Measurements from ENCODE around the gene GSTT2. TPM values are rescaled to one million over a fixed set of nuclear protein-coding genes. Genes with fewer than 3 reads are reported as not detected.
"Not testable (repeated sequence)": the region's sequence is repeated elsewhere in the genome, so short reads cannot be mapped to it uniquely, and the experiment has no call there.

The GSTT2 gene
- total RNA-seq, 1 donor from 2014 or later: 1.1 TPM

DNA sequence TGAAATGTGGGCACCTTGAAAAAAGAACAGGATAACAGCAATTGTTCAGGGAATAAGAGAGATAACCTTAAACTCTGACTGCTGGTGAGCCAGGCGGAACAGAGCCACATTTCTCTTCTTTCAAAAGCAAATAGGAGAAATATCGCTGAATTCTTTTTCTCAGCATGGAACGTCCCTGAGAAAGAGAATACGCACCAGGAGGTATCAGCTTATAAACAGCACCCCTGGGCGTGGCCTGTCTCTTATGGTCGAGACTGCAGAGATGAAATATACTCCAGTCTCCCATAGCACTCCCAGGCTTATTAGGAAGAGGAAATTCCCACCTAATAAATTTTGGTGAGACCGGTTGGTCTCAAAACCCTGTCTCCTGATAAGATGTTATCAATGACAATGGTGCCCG is 24.0 kb upstream of the GSTT2 start:
- H3K27me3 ChIP-seq; H3K9me3 ChIP-seq; H3K27ac ChIP-seq; ATAC-seq; H3K4me3 ChIP-seq; DNase-seq; H3K36me3 ChIP-seq; H3K4me1 ChIP-seq; intact Hi-C loops (cut with DNase I): not testable (repeated sequence)

DNA sequence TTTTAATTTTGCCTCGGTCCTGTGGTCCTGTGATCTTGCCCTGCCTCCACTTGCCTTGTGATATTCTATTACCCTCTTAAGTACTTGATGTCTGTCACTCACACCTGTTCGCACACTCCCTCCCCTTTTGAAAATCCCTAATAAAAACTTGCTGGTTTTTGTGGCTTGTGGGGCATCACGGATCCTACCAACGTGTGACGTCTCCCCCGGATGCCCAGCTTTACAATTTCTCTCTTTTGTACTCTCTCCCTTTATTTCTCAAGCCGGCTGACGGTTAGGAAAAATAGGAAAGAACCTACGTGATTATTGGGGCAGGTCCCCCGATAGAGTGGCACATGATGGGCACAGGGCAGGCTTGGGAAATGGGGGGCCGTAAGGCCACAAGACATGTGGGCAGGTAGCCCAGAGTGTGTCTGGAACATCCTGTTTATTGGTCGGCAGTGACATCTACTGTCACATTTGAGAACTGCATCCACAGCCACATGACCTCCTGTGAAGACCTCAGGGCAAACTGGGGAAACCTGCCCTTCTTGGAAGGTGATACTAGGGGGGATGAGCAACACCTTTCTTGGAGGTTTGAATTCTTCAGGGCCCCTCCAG is 23.5 kb upstream of the GSTT2 start:
- TF ChIP-seq CTCF (IDR thresholded peaks at IDR 0.05): peak; percentile 82
- H3K4me3 ChIP-seq; intact Hi-C loops (cut with DNase I); DNase-seq; H3K36me3 ChIP-seq; H3K27ac ChIP-seq; H3K27me3 ChIP-seq; H3K4me1 ChIP-seq; H3K9me3 ChIP-seq: not testable (repeated sequence)
- ATAC-seq: peak; percentile 79

GRCh38 chr22:23961084-23961771 is 18.7 kb upstream of the GSTT2 start, which contains the start of gene GSTT2B:
Gene GSTT2B (minus strand): TSS chr22:23961195. CDS start chr22:23961131, 64 bp downstream.
- H3K4me1 ChIP-seq; DNase-seq; H3K4me3 ChIP-seq; intact Hi-C loops (cut with DNase I); H3K9me3 ChIP-seq; H3K36me3 ChIP-seq; H3K27ac ChIP-seq; H3K27me3 ChIP-seq: not testable (repeated sequence)
- peak; percentile 94 for ATAC-seq

- peaks cover 19% of the 10 kb centered on the region for H3K36me3 ChIP-seq
- H3K9me3 ChIP-seq; DNase-seq; H3K4me3 ChIP-seq; intact Hi-C loops (cut with DNase I); H3K4me1 ChIP-seq; H3K27me3 ChIP-seq; H3K27ac ChIP-seq: not testable (repeated sequence)
- ATAC-seq: peak; percentile 46
These were observed 13.8 kb upstream of the GSTT2 start for GRCh38 chr22:23966094-23966493.

DNA sequence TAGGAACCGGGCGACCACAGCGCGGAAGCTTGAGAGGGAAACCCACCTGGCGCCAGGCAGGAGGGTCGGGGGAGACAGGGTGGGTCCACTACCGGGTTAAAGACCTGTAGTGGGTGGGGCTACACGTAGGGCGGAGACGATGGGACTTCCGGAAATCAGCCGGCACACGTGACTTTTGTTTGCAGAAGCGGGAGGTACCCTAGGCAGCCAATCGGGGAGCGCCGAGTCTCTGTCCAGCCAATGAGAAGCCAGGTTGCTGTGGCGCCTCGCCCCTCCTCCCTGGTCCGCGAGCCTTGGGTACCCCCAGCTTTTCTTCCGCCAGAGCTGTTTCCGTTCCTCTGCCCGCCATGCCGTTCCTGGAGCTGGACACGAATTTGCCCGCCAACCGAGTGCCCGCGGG is 13.4 kb upstream of the GSTT2 start, which contains the start of gene DDTL:
TSS of gene DDTL (plus strand) at position 321 of the 400 bp plus-strand sequence. CDS start at position 348, 27 bp downstream.
- H3K4me1 ChIP-seq; H3K27ac ChIP-seq; DNase-seq; H3K27me3 ChIP-seq; H3K4me3 ChIP-seq; intact Hi-C loops (cut with DNase I); H3K9me3 ChIP-seq: not testable (repeated sequence)
- peaks cover 24% of the 10 kb centered on the region for H3K36me3 ChIP-seq
- peak; percentile 98 for ATAC-seq

DNA sequence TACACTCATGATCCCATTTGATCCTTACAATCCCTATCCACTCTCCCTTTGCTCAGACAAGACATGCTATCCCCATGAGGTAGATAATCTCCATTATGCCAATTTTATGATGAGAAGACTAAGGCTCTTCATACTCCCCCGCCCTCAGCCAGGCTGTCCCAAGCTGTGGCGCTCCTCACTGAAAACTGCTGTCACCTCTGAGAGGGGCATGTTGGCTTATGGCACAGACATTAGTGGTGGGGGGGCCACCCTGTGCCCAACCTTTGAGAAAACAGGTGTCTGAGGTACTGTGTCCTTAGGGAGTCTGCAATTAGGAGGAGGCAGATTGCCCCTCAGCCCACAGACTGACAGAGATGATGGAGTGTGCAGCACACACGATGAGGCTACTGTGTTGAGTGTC is 10.9 kb upstream of the GSTT2 start:
- TF ChIP-seq CTCF (IDR thresholded peaks at IDR 0.05): no peak
- Histone ChIP-seq H3K36me3 (peaks cover 28% of the 10 kb centered on the region), H3K27ac (no peak overlapping the region), H3K27me3 (no peaks in the 10 kb centered on the region), H3K4me3 (no peak overlapping the region), H3K4me1 (no peaks in the 10 kb centered on the region), H3K9me3 (no peaks in the 10 kb centered on the region)
- DNase-seq: peak; percentile 39
- intact Hi-C loops (cut with DNase I): no loop called here
- ATAC-seq: no peak

GRCh38 chr22:23970201-23970641 is 9.7 kb upstream of the GSTT2 start:
- DNase-seq (no peak), ATAC-seq (no peak)
- no peaks in the 10 kb centered on the region for H3K4me1 ChIP-seq
- H3K4me3 ChIP-seq: no peak overlapping the region
- intact Hi-C loops (cut with DNase I): no loop called here
- H3K27ac ChIP-seq: no peak overlapping the region
- no peak for TF ChIP-seq CTCF (IDR thresholded peaks at IDR 0.05)
- H3K27me3 ChIP-seq: no peaks in the 10 kb centered on the region
- H3K36me3 ChIP-seq: peaks cover 28% of the 10 kb centered on the region
- no peaks in the 10 kb centered on the region for H3K9me3 ChIP-seq

Data from upper lobe of right lung (tissue), 1 donor.